ENCODE data around the gene EXOC4. TPM values are rescaled to one million over a fixed set of nuclear protein-coding genes. Genes with fewer than 3 reads are reported as not detected.

Gene EXOC4
- total and polyA plus RNA-seq, 2 donors (not counting 3 experiments of a cell fraction or from before 2014, with no cell fraction given) = 20.3 to 73.1 TPM

DNA sequence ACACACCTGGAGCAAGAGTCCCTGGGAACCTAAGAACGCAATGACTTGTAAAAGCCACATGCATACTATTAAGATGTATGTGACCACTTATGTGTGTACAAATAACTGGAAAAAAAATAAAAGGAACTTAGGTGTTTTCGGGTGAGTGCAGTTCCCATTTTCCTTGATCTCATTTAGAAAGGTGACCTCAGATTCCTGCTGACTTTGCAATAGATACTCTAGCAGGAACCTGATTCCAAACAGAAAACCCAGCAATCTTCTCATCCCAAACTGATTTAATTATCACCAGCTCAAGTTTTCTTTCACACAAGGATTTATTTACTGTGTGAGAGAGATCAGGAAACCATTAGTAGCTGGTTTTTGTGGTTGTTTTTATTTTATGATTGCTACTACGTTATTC lies 817.8 kb downstream of the EXOC4 start:
- intact Hi-C loops (cut with micrococcal nuclease) (no loop called here), dilution Hi-C loops (cut with MboI; ENCODE audit: extremely low pct_ligation_motif_present, low sequenced_read_pairs) (no loop called here)
- CTCF ChIA-PET = interaction anchor here (2.2 kb wide), 1 partner anchor 10 kb away, joined by 6 read pairs; no protein-coding TSS in a partner anchor
- H3K4me3 ChIP-seq (replicated peaks in 1 of 3; ENCODE audit: insufficient read depth in 1 of 3, low read depth in 1 of 3, low read length in 3 of 3) = no peak overlapping the region
- H3K79me2 ChIP-seq (ENCODE audit: control insufficient read depth, insufficient read depth, low read length) = no peaks in the 10 kb centered on the region
- POLR2A ChIA-PET = no interaction called here
- TF ChIP-seq, protein P1, sequence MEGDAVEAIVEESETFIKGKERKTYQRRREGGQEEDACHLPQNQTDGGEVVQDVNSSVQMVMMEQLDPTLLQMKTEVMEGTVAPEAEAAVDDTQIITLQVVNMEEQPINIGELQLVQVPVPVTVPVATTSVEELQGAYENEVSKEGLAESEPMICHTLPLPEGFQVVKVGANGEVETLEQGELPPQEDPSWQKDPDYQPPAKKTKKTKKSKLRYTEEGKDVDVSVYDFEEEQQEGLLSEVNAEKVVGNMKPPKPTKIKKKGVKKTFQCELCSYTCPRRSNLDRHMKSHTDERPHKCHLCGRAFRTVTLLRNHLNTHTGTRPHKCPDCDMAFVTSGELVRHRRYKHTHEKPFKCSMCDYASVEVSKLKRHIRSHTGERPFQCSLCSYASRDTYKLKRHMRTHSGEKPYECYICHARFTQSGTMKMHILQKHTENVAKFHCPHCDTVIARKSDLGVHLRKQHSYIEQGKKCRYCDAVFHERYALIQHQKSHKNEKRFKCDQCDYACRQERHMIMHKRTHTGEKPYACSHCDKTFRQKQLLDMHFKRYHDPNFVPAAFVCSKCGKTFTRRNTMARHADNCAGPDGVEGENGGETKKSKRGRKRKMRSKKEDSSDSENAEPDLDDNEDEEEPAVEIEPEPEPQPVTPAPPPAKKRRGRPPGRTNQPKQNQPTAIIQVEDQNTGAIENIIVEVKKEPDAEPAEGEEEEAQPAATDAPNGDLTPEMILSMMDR (IDR thresholded peaks at IDR 0.05; ENCODE audit: extremely low read depth in 1 of 2, insufficient read depth in 1 of 2, low read depth in 1 of 2, low read length in 2 of 2) = no peak
- no peak for TF ChIP-seq POLR2A (IDR thresholded peaks at IDR 0.05; ENCODE audit: low read depth, low read length)
- TF ChIP-seq MYC (IDR thresholded peaks at IDR 0.05; ENCODE audit: low read depth, low read length) = no peak
- TF ChIP-seq FOS (IDR thresholded peaks at IDR 0.05; ENCODE audit: borderline replicate concordance, insufficient read depth, low read length) = no peak
- TF ChIP-seq JUN (IDR thresholded peaks at IDR 0.05; ENCODE audit: borderline replicate concordance, insufficient read depth, insufficient read length, low read depth) = no peak
- no peak for TF ChIP-seq POLR2AphosphoS5 (IDR thresholded peaks at IDR 0.05; ENCODE audit: insufficient read depth, low read depth, low read length)
- TF ChIP-seq EZH2 (IDR thresholded peaks at IDR 0.05; ENCODE audit: borderline replicate concordance, low read depth, low read length, severe bottlenecking) = no peak
- TF ChIP-seq GATA2 (IDR thresholded peaks at IDR 0.05; ENCODE audit: insufficient read depth, insufficient read length, low read depth, low read length) = no peak
- TF ChIP-seq, protein P2, sequence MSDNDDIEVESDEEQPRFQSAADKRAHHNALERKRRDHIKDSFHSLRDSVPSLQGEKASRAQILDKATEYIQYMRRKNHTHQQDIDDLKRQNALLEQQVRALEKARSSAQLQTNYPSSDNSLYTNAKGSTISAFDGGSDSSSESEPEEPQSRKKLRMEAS (IDR thresholded peaks at IDR 0.05; ENCODE audit: insufficient read depth, insufficient read length) = no peak
- H3K27me3 ChIP-seq (ENCODE audit: control insufficient read depth in 2 of 2, insufficient read depth in 2 of 2, low read length in 2 of 2) = no peaks in the 10 kb centered on the region
- no peak for FAIRE-seq
- H3K27ac ChIP-seq (ENCODE audit: insufficient read depth, low read depth, low read length) = no peak overlapping the region
- no TSS peak for BruUV-seq (replicated peaks)
- DNase-seq (ENCODE audit: low read depth, low spot score) = no peak
- no peaks in the 10 kb centered on the region for H3K9me3 ChIP-seq (replicated peaks; ENCODE audit: control insufficient read depth, insufficient read depth, low read length)
- H3K36me3 ChIP-seq (ENCODE audit: control insufficient read depth in 2 of 2, extremely low read depth in 1 of 2, insufficient read depth in 2 of 2, low read length in 2 of 2) = no peaks in the 10 kb centered on the region
- no peaks in the 10 kb centered on the region for H3K4me1 ChIP-seq (ENCODE audit: control insufficient read depth, extremely low read depth, insufficient read depth, low read length)
- H3K9me1 ChIP-seq (replicated peaks; ENCODE audit: control insufficient read depth, extremely low read depth, insufficient read depth, low read length) = no peaks in the 10 kb centered on the region
- no peak overlapping the region for H3K4me2 ChIP-seq (ENCODE audit: insufficient read depth, low read length)
- no peaks in the 10 kb centered on the region for H4K20me1 ChIP-seq (replicated peaks; ENCODE audit: control insufficient read depth, extremely low read depth, insufficient read depth, low read length)
- no peak overlapping the region for H2AFZ ChIP-seq (ENCODE audit: low read depth, low read length)
- no peak overlapping the region for H3K9ac ChIP-seq (replicated peaks; ENCODE audit: extremely low read depth, insufficient read depth, low read length)
